ENCODE data around the gene NEK6.

The NEK6 gene

GRCh38 chr9:124297915-124298645, 40.3 kb downstream of the NEK6 start:
- no peak for TF ChIP-seq CTCF (IDR thresholded peaks at IDR 0.05)
- H3K27ac ChIP-seq, result peak overlapping the region in 1 of 2 donors; percentile 46
- no peak overlapping the region for H3K4me3 ChIP-seq
- no peak for DNase-seq (ENCODE audit: low spot score)

DNA sequence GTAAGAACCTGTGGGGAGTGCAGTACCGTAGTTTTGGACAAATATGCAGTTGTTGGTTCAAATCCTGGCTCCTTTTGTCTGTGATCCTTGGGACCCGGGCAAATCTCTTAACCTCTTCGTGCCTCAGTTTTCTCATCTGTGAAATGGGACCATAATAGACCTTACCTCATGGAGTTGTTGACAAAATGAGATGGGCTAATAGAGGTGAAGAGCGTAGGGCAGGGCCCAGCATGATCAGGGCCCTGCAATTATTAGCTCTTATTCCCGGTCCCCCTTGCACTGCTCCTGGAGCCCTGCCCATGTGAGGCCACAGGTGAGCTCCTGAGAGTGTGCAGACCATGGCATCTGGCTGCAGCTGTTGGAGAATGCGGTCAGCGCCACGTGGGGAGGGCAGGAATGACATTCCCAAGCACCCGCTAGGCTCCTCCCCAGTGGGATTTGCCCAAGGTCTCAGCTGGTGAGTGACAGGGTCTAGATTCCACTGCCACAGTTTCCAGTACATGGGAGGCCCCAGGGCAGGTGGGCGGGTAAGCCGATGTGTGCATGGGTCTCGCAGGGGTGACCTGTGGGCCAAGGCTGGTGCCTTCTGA, 41.0 kb downstream of the NEK6 start:
- no peak for TF ChIP-seq CTCF (IDR thresholded peaks at IDR 0.05)
- peak overlapping the region in 1 of 2 donors; percentile 46 for H3K27ac ChIP-seq
- DNase-seq (ENCODE audit: low spot score), result no peak
- H3K4me3 ChIP-seq, result no peak overlapping the region

DNA sequence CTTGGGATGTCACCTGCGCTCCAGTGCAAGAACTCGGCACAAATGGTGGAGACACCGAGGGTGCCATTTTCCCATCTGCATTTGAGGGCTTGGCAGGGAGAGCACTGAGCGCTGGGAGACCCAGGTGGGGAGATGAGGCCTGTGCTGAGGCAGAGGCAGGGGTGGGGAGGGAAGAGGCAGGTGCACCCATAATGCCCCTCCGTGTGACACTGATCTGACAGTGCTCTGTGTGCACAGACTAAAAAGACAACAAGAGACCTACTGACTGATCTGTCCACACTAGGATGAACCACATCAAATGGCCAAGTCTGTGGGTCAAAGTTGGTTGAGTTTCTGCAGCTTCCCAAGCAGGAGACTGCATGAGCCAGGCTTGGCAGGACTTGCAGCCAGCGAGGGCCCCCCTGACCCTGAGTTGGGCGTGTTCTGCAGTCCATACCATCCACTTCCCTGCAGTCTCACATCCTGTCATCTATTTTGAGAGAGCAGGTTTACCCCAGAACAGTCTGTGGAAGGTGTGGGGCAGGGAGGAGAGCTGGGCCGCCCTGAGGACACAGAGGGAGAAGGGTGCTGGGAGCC, 41.9 kb downstream of the NEK6 start:
- Histone ChIP-seq H3K4me3 (no peak overlapping the region), H3K27ac (peak overlapping the region in 1 of 2 donors; percentile 33)
- DNase-seq (ENCODE audit: low spot score), result no peak
- TF ChIP-seq CTCF (IDR thresholded peaks at IDR 0.05), result no peak

GRCh38 chr9:124300312-124300711, 42.6 kb downstream of the NEK6 start:
- no peak overlapping the region for H3K4me3 ChIP-seq
- no peak for TF ChIP-seq CTCF (IDR thresholded peaks at IDR 0.05)
- DNase-seq (ENCODE audit: low spot score), result no peak
- H3K27ac ChIP-seq, result peak overlapping the region in 1 of 2 donors; percentile 33

GRCh38 chr9:124302921-124303320, 45.2 kb downstream of the NEK6 start:
- Histone ChIP-seq H3K27ac (no peak overlapping the region), H3K4me3 (no peak overlapping the region)
- no peak for DNase-seq (ENCODE audit: low spot score)
- TF ChIP-seq CTCF (IDR thresholded peaks at IDR 0.05), result no peak

GRCh38 chr9:124303762-124304161, 46.0 kb downstream of the NEK6 start:
- TF ChIP-seq CTCF (IDR thresholded peaks at IDR 0.05), result no peak
- no peak overlapping the region for H3K4me3 ChIP-seq
- DNase-seq (ENCODE audit: low spot score), result no peak
- H3K27ac ChIP-seq, result no peak overlapping the region

DNA sequence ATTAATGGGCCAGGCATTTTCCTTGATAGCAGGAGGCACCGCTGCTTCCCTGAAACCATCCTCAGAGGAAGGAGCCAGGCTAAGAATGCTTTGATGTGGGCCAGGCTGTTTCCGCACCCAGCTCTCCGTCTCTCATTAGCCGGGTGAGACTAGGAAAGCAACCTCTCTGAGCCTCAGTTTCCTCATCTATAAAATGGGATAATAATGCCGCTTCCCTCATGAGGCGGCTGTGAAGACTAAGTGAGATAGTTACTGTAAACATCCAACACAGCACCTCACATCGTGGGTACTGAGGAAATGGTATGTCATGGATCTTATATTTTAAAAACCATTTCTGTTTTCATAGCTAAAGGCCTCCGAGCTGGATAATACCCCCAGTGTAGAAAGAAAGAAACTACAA, 46.5 kb downstream of the NEK6 start:
- Histone ChIP-seq H3K4me3 (no peak overlapping the region), H3K27ac (no peak overlapping the region)
- no peak for DNase-seq (ENCODE audit: low spot score)
- TF ChIP-seq CTCF (IDR thresholded peaks at IDR 0.05), result no peak

Data from coronary artery (tissue), 2 donors.